Activated CD4-positive, alpha-beta T cell treated with anti-CD3 and anti-CD28 coated beads for 36 hours (primary cell): ENCODE data around the gene DUXB. TPM values are rescaled to one million over a fixed set of nuclear protein-coding genes. Genes with fewer than 3 reads are reported as not detected.

Experiments
- ATAC-seq: fragments of 200-7000 bp; cut with Tn5 transposase; one replicate; pipeline ENCODE4 v1.10.0; 2021; ENCODE audit warnings: mild to moderate bottlenecking, moderate library complexity
- CTCF ChIA-PET: fragments of 350-600 bp; sonication (Branson Sonifier 250); formaldehyde crosslinking; loops from one replicate; lab custom pipeline; 2021; ENCODE audit warnings: antibody characterized with exemption; lab: Charles Lee
- POLR2A ChIA-PET: fragments of 350-600 bp; sonication (Branson Sonifier 250); formaldehyde crosslinking; loops from one replicate; lab custom pipeline; 2021; ENCODE audit warnings: antibody characterized with exemption, inconsistent platforms; lab: Charles Lee
- DNase-seq: peaks from one replicate; pipeline ENCODE4 v3.0.0-alpha.2; 2020
- H3K27ac Mint-ChIP-seq: one replicate; pipeline ENCODE4 v1.8.0; 2021; ENCODE audit warnings: mixed read lengths
- H3K27me3 Mint-ChIP-seq: one replicate; pipeline ENCODE4 v1.8.0; 2021; ENCODE audit warnings: mixed read lengths
- H3K36me3 Mint-ChIP-seq: one replicate; pipeline ENCODE4 v1.8.0; 2021; ENCODE audit warnings: low read depth, mixed read lengths
- H3K4me1 Mint-ChIP-seq: one replicate; pipeline ENCODE4 v1.8.0; 2021; ENCODE audit warnings: mixed read lengths
- H3K4me3 Mint-ChIP-seq: one replicate; pipeline ENCODE4 v1.8.0; 2021; ENCODE audit warnings: mild to moderate bottlenecking, moderate library complexity, mixed read lengths
- H3K9me3 Mint-ChIP-seq: one replicate; pipeline ENCODE4 v1.8.0; 2021; ENCODE audit warnings: low read depth, mixed read lengths
- intact Hi-C, 2 experiments: fragments of 100-400 bp; cut with DNase I in 1 of 2; cut with micrococcal nuclease in 1 of 2; formaldehyde crosslinking; loops; one replicate each; pipeline versions ENCODE4 v1.14.2 to v1.15.1; 2022 to 2024; cut with DNase I, micrococcal nuclease
- total RNA-seq, 2 experiments: library from RNA; stranded (reverse); gene quantifications; one replicate each; pipeline ENCODE4 v1.2.3, GENCODE V29; 2021

Gene DUXB
- total RNA-seq, 2 experiments from 2014 or later: not detected

DNA sequence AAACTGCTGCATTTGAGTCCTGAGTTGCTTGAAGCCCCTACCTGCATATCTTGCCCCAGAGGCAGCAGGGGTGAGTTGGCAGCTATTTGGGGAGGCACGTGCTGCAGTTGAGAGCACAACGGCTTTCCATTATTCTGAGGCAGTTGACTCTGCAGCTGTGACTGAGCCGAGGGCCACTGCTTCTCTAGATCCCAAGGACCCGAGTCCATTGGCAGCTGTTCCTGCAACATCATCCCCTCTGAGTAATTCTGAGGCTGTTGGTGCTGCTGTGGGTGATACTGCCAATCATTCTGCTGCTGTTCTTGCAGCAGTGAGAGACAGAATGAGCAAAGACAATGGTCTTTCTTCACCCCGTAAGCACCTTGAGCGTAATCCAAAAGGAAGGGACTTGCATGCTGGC, 40.9 kb downstream of the DUXB start:
- DNase-seq: no peak
- no peaks in the 10 kb centered on the region for H3K9me3 Mint-ChIP-seq
- intact Hi-C loops: no loop called here
- H3K4me3 Mint-ChIP-seq: no peak overlapping the region
- no peaks in the 10 kb centered on the region for H3K27me3 Mint-ChIP-seq
- H3K4me1 Mint-ChIP-seq: peaks cover 4% of the 10 kb centered on the region
- ATAC-seq: no peak
- peaks cover 35% of the 10 kb centered on the region for H3K36me3 Mint-ChIP-seq
- CTCF ChIA-PET: interaction anchor here (0.6 kb wide), 1 partner anchor 485 kb away, joined by 4 read pairs; no protein-coding TSS in a partner anchor
- POLR2A ChIA-PET: interaction anchor here (0.7 kb wide), 1 partner anchor 265 kb away, joined by 9 read pairs; no protein-coding TSS in a partner anchor
- H3K27ac Mint-ChIP-seq: no peak overlapping the region

DNA sequence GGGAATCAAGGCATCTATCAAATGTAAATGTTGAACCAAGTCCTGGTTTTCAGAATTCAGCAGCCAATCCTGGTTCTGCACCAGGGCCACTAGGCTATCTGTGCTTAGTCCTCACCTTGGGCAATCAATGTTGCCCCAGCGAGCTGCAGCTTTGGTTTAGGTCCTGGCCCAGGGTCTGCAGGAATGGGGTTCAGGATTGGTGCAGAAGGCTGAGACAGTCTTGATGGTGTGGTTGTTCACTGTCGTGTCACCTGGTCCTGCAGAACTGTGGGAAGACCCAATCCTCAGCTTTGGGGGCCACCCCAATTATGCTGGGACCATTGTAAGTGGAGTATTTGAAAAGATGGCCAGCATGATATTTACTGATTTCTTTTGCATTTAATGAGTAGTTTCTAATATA, 43.1 kb downstream of the DUXB start:
- DNase-seq: no peak
- ChIA-PET CTCF (interaction anchor here (0.6 kb wide), 1 partner anchor 263 kb away, joined by 3 read pairs; no protein-coding TSS in a partner anchor), POLR2A (no interaction called here)
- peaks cover 16% of the 10 kb centered on the region for H3K4me1 Mint-ChIP-seq
- H3K27ac Mint-ChIP-seq: no peak overlapping the region
- H3K36me3 Mint-ChIP-seq: peaks cover 51% of the 10 kb centered on the region
- H3K9me3 Mint-ChIP-seq: no peaks in the 10 kb centered on the region
- no peak for ATAC-seq
- intact Hi-C loops: no loop called here
- H3K4me3 Mint-ChIP-seq: no peak overlapping the region
- no peaks in the 10 kb centered on the region for H3K27me3 Mint-ChIP-seq

DNA sequence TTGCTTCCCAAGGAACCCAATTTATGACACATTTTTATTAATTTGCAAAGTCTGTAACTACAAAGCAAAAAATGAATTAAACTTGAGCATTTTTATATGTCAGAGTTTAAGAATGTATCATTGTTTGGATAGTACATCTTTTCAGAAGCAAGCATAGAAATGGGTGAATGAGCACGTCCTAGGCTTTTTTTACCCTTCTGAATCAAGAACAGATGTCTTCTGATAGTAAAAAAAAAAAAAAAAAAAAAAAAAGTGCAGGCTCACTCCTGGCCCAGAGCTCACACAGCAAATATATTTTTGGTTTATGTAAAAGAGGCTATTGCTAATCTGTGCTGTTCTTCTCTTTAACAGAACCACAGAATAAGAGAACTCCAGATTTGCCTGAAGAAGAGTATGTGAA, 47.3 kb downstream of the DUXB start:
- ATAC-seq (no peak), DNase-seq (no peak)
- Mint-ChIP-seq H3K4me1 (peaks cover 43% of the 10 kb centered on the region), H3K27ac (peak overlapping the region; percentile 86), H3K27me3 (no peaks in the 10 kb centered on the region), H3K9me3 (no peaks in the 10 kb centered on the region), H3K4me3 (no peak overlapping the region), H3K36me3 (peaks cover 64% of the 10 kb centered on the region)
- CTCF ChIA-PET: interaction anchor here (0.7 to 1.7 kb wide), 5 partner anchors 20 to 181 kb away, joined by 3 to 6 read pairs (median 3); no protein-coding TSS in a partner anchor
- POLR2A ChIA-PET: interaction anchor here (0.7 to 1.0 kb wide), 2 partner anchors 39 to 1527 kb away, joined by 5 to 6 read pairs; no protein-coding TSS in a partner anchor
- intact Hi-C loops: no loop called here

DNA sequence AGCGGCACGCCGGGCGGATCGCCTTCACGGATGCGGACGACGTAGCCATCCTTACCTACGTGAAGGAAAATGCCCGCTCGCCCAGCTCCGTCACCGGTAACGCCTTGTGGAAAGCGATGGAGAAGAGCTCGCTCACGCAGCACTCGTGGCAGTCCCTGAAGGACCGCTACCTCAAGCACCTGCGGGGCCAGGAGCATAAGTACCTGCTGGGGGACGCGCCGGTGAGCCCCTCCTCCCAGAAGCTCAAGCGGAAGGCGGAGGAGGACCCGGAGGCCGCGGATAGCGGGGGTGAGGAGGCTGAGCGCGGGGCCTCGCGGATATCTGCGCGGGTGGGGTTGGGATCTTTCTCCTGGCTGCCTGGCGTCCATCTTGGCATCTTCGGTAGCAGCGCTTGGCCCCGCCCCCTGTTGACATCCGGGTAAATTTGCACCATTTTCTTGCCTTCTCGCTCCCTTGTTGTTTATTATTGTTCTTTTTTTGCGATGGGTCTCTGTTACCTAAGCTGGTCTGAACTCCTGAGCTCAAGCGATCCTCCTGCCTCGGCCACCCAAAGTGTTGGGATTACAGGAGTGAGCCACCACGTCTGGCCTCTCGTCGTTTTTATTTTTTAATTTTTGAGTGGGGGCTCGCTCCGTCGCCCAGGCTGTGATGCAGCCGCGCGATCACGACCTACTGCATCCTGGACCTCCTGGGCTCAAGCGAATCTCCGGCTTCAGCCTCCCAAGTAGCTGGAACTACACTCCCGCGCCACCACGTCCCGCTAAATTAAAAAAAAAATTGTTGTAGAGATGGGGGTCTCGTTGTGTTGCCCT, 52.8 kb downstream of the DUXB start:
- Mint-ChIP-seq H3K9me3 (no peaks in the 10 kb centered on the region), H3K27me3 (no peaks in the 10 kb centered on the region), H3K4me1 (peaks cover 59% of the 10 kb centered on the region), H3K27ac (peak overlapping the region; percentile 95), H3K36me3 (peaks cover 53% of the 10 kb centered on the region), H3K4me3 (peak overlapping the region; percentile 85)
- peak; percentile 94 for DNase-seq
- CTCF ChIA-PET: interaction anchor here (0.7 to 3.3 kb wide), 9 partner anchors 27 to 1043 kb away, joined by 3 to 26 read pairs (median 4); partner anchors contain the start of genes ADAT1, TMEM170A and TMEM231
- POLR2A ChIA-PET: interaction anchor here (1.0 to 6.3 kb wide), 7 partner anchors 12 to 1542 kb away, joined by 3 to 59 read pairs (median 4); partner anchors contain the start of genes ADAT1, GABARAPL2 and MON1B
- intact Hi-C loops: loop anchor here (1.0 to 10.0 kb wide), 7 partner anchors 92 to 1564 kb away; partner anchors contain the start of genes MON1B (in 1 of the 2) and TMEM231 (in 1 of the 2)
- ATAC-seq: peak; percentile 30

DNA sequence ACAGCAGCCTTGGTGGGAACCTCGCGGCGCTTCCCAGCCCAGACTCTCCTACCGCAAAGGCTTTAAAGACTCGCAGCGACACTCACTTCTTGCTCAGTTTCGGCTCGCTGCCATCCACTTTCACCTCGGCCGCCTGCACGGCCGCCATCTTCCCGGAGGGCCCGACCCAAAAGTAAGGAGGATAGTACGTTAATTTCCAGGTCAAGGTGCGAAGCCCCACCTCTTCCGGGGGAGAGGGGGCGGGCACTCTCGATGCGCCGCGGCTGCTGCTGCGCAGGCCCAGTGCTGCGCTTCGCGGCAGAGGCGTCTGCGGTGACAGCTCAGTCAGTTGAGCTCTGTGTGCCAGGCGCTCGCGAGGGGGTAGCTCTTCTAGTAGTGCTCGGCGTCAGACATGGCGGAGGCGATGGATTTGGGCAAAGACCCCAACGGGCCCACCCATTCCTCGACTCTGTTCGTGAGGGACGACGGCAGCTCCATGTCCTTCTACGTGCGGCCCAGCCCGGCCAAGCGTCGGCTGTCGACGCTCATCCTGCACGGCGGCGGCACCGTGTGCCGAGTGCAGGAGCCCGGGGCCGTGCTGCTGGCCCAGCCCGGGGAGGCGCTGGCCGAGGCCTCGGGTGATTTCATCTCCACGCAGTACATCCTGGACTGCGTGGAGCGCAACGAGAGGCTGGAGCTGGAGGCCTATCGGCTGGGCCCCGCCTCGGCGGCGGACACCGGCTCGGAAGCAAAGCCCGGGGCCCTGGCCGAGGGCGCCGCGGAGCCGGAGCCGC, 53.6 kb downstream of the DUXB start, which contains the start of the genes KARS1 and TERF2IP:
Gene KARS1, minus strand, starts transcription at position 174 of the 773 bp plus-strand sequence. Its CDS starts 26 bp downstream, at position 148.
Gene TERF2IP, plus strand, starts transcription at position 282 of the 773 bp plus-strand sequence. Its CDS starts 110 bp downstream, at position 392.
- no peaks in the 10 kb centered on the region for H3K27me3 Mint-ChIP-seq
- POLR2A ChIA-PET: interaction anchor here (0.8 to 6.3 kb wide), 10 partner anchors 11 to 1543 kb away, joined by 3 to 59 read pairs (median 4); partner anchors contain the start of genes ADAT1, CFDP1, GABARAPL2 and MON1B
- peaks cover 54% of the 10 kb centered on the region for H3K4me1 Mint-ChIP-seq
- DNase-seq (peak; percentile 97), ATAC-seq (peak; percentile 92)
- H3K36me3 Mint-ChIP-seq: peaks cover 56% of the 10 kb centered on the region
- peak within 1 kb of the TSS; percentile 85 for H3K4me3 Mint-ChIP-seq
- intact Hi-C loops: loop anchor here (1.0 to 10.0 kb wide), 18 partner anchors 24 to 1565 kb away; partner anchors contain the start of genes ADAT1 (in 2 of the 2), CFDP1 (in 2 of the 2), TMEM170A (in 2 of the 2) and TMEM231 (in 2 of the 2)
- CTCF ChIA-PET: interaction anchor here (0.7 to 3.3 kb wide), 7 partner anchors 26 to 1042 kb away, joined by 3 to 26 read pairs (median 5); partner anchors contain the start of genes ADAT1, TMEM170A and TMEM231
- H3K9me3 Mint-ChIP-seq: no peaks in the 10 kb centered on the region
- peak within 1 kb of the TSS; percentile 98 for H3K27ac Mint-ChIP-seq

DNA sequence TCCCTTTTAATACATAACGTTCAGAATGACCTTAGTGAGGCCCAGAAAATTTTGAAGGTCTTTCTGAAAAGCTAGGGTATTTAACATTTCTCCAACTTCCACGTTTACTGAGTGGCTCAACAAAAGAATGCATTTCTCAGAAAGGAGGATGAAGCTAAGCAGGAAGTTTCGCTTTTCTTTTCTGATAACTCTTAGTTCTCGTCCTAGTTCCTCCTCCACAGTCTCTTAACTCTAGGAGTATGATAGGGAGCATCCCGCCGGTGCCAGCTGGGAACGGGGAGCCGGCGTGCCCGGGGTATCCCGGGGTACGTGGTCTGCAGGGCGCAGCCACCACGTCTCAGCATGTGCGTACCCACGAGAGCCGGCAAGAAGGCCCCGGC, 54.2 kb downstream of the DUXB start:
- peak overlapping the region; percentile 85 for H3K4me3 Mint-ChIP-seq
- DNase-seq: no peak
- peak; percentile 10 for ATAC-seq
- H3K27ac Mint-ChIP-seq: peak overlapping the region; percentile 98
- ChIA-PET CTCF (interaction anchor here (1.1 to 3.3 kb wide), 4 partner anchors 26 to 117 kb away, joined by 3 to 26 read pairs (median 6); partner anchors contain the start of genes ADAT1 and TMEM231), POLR2A (interaction anchor here (0.8 to 6.3 kb wide), 10 partner anchors 11 to 1543 kb away, joined by 3 to 59 read pairs (median 4); partner anchors contain the start of genes ADAT1, CFDP1, GABARAPL2 and MON1B)
- intact Hi-C loops: loop anchor here (1.0 to 10.0 kb wide), 14 partner anchors 24 to 1565 kb away; partner anchors contain the start of genes ADAT1 (in 2 of the 2), CFDP1 (in 2 of the 2), TMEM170A (in 2 of the 2) and GABARAPL2 (in 1 of the 2)
- peaks cover 53% of the 10 kb centered on the region for H3K4me1 Mint-ChIP-seq
- no peaks in the 10 kb centered on the region for H3K27me3 Mint-ChIP-seq
- peaks cover 62% of the 10 kb centered on the region for H3K36me3 Mint-ChIP-seq
- H3K9me3 Mint-ChIP-seq: no peaks in the 10 kb centered on the region

DNA sequence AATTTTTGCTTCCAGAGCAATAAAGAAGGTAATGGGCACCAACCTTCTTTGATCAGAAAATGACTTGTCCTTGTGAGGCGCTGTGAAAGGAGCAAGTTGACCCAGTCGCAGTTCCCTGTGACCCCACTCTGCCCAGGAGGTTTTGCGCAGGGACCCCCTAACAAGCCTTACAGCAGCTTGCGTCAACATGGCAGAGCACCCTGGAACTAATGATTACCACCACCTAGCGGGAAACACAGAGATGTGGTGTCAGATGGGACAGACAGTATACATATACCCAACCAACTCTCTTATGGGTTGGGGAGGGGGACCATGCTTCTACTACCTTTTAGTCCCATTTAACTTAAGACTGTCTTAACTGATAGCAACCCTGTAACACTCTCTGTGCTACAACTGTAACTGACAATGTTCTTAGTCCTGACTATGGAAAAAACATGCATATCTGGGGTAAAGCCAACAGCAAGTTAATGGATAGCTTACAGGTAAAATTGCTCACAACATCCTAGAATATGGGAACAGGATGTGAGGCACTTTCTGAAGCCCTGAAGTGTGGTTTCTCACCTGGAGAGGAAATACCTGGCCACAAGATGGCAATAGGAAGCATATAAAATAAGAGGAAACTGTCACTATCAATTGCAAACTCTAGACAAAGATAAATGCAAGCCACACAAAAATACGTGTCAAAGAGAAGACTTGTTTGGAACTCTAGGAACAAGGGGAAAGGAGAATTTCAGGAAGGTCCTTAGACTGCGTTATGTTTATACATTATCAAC, 56.8 kb downstream of the DUXB start:
- no peak for DNase-seq
- Mint-ChIP-seq H3K27ac (peak overlapping the region; percentile 74), H3K27me3 (no peaks in the 10 kb centered on the region), H3K36me3 (peaks cover 71% of the 10 kb centered on the region), H3K4me3 (peak overlapping the region; percentile 50), H3K9me3 (no peaks in the 10 kb centered on the region), H3K4me1 (peaks cover 40% of the 10 kb centered on the region)
- no peak for ATAC-seq
- CTCF ChIA-PET: interaction anchor here (1.0 to 1.3 kb wide), 3 partner anchors 11 to 179 kb away, joined by 3 to 5 read pairs (median 3); no protein-coding TSS in a partner anchor
- intact Hi-C loops: loop anchor here in 1 of 2 experiments (5.0 to 10.0 kb wide), 3 partner anchors 640 to 1568 kb away; no protein-coding TSS in a partner anchor
- POLR2A ChIA-PET: interaction anchor here (0.8 kb wide), 1 partner anchor 9 kb away, joined by 3 read pairs; no protein-coding TSS in a partner anchor

Other genes starting within 250 kb of the DUXB start
- gene TMEM170A, start 236.8 kb downstream of the DUXB start, total RNA-seq: 10 to 100 TPM; 22.0 to 30.5 TPM
- not detected for gene CHST6, start 206.0 kb downstream of the DUXB start, total RNA-seq
- gene CHST5, start 165.4 kb downstream of the DUXB start, total RNA-seq: under 1 TPM; 0.40 to 0.41 TPM
- gene TMEM231, start 145.2 kb downstream of the DUXB start, total RNA-seq: 1 to 10 TPM; 3.6 to 4.1 TPM
- 10 to 100 TPM; 31.9 to 58.0 TPM for gene GABARAPL2, start 135.1 kb downstream of the DUXB start, total RNA-seq
- 10 to 100 TPM; 48.3 to 55.7 TPM for gene ADAT1, start 78.2 kb downstream of the DUXB start, total RNA-seq
- 100 to 1,000 TPM; 309 to 332 TPM for gene KARS1, start 53.8 kb downstream of the DUXB start, total RNA-seq
- 10 to 100 TPM; 70.6 to 72.6 TPM for gene TERF2IP, start 53.7 kb downstream of the DUXB start, total RNA-seq
- not detected for gene CPHXL2, start 24.5 kb downstream of the DUXB start, total RNA-seq
- not detected for gene CPHXL, start 25.0 kb upstream of the DUXB start, total RNA-seq